Left kidney (tissue), 2 donors: Measurements from ENCODE around the gene FBXW5. TPM values are rescaled to one million over a fixed set of nuclear protein-coding genes. Genes with fewer than 3 reads are reported as not detected.

ENCODE experiments used
- DNase-seq: peaks from one replicate; pipeline ENCODE4 v3.0.0-alpha.2; 2013
- polyA plus RNA-seq: library from polyadenylated mRNA; unstranded; fragments of 120-200 nt; gene quantifications from one replicate; pipeline ENCODE4 v1.2.1, GENCODE V29; 2013; ENCODE audit not compliant: insufficient read length

FBXW5 gene
- polyA plus RNA-seq, 1 donor: 33.7 TPM

DNA sequence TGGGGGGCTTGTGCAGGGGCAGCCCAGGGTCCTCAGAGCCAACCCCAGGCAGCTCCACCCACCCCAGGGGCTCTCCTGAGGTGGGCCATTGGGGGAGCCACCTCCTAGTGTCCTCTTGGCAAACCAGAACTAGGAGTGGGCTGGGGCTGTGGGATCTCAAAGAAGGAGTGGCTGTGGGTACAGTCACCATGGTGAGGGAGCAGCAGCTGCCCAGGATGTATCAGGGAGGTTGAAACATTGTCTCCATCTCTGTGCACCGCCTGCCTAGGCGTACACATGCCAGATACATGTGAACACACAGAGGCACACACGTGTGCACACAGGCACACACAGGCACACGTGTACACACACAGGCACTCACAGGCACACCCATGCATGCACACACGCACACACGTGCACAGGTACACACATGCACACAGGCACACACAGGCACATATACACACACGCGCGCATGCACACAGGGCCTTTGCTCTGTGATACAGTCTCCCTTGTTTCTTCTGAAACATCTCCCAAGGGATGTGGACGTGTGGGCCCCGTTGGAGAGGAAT lies 18.2 kb upstream of the FBXW5 start:
- no peak for DNase-seq

DNA sequence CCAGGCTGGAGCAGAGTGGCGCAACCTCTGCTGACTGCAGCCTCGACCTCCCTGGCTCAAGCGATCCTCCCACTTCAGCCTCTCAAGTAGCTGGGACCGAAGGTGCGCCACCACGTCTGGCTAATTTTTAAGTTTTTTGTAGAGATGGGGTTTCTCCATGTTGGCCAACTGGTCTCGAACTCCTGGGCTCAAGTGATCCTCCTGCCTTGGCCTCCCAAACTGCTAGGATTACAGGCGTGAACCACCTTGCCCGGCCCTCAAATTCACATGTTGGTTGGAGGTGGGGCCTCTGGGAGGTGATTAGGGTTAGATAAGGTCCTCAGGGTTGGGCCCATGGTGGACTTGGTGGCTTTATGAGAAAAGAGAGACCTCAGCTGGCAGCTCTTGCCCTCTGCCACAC lies 17.6 kb upstream of the FBXW5 start:
- no peak for DNase-seq

- DNase-seq: no peak
Observed at GRCh38 chr9:136961279-136962065, 16.9 kb upstream of the FBXW5 start.

- no peak for DNase-seq
Observed at GRCh38 chr9:136960938-136961275, 16.4 kb upstream of the FBXW5 start.

- no peak for DNase-seq
Observed at GRCh38 chr9:136960212-136960937, 15.8 kb upstream of the FBXW5 start.

- no peak for DNase-seq
Observed at GRCh38 chr9:136958898-136959850, 14.6 kb upstream of the FBXW5 start.

DNA sequence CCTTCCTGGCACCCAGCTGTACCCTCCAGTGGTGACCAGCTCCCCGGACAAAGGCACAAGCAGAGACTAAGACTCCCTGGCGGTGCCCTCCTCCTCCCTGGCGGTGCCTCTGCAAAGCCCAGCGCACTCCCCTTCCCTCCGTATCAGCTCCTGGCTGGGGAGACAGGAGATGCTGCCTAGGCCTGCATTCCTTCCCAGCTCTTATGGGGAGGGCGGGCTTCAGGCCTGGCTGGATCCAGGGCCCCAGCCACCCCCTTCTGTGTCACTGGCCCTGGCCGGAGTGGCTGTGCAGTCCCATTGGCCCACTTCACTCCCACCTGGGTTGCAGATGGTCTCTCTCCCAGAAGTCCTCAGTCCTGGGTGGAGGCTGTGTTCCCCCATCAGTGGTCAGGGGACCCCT lies 13.9 kb upstream of the FBXW5 start:
- DNase-seq: no peak

DNA sequence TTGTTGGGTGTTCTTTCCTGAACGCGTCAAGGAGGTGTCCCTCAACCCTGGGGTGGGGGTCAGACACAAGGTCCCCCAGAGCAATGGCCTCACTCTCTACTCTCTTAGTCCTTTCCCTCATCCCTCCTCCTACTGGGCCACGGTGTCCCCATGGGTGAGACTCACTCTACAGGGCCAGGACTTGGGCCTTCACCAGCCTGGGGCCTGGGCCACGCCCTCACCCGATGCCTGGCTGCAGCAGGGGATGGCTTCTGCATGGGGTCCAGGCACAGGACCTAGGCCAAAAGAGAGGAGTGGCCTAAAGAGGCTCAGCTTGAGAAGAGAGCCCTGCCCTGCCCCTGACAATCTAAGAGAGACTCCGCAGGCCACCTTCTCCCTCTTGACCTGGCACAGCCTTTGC lies 13.4 kb upstream of the FBXW5 start:
- DNase-seq: no peak

- DNase-seq: no peak
Observed at GRCh38 chr9:136957461-136957860, 12.9 kb upstream of the FBXW5 start.

DNA sequence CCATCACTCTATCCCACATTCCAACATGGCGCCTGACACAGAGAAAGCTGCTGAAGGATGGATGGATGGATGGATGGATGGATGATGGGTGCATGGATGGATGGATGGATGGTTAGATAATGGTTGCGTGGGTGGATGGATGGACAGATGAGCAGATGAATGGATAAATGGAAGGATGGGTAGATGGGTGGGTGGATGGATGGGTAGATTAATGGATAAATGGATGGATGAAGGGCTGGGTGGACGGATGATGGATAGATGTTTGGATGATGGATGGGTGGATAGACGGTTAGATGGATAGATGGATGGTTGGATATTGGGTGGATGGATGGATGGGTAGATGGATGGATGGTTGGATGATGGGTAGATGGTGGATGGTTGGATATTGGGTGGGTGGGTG lies 12.1 kb upstream of the FBXW5 start:
- DNase-seq: no peak

DNA sequence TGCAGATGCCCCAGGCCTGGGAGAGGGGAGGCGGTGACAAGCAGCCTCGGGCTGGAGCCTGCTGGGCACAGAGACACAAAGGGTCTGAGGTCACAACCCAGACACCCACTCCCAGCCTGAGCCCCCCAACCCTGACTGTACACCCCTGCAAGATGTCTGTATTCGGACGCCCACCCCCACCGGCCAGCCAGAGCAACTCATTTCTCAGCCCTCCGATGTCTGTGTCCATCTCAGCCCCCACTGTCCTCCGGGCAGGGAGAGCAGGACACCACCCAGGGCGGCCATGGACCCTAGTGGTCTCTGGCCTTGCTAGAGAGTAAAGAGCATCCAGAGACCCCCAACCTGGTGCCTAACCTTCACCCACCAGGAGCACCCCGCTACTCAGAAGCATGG lies 11.4 kb upstream of the FBXW5 start:
- no peak for DNase-seq

- DNase-seq: no peak
Observed at GRCh38 chr9:136955202-136955942, 10.8 kb upstream of the FBXW5 start.

GRCh38 chr9:136954270-136955083 lies 9.9 kb upstream of the FBXW5 start:
- no peak for DNase-seq

DNA sequence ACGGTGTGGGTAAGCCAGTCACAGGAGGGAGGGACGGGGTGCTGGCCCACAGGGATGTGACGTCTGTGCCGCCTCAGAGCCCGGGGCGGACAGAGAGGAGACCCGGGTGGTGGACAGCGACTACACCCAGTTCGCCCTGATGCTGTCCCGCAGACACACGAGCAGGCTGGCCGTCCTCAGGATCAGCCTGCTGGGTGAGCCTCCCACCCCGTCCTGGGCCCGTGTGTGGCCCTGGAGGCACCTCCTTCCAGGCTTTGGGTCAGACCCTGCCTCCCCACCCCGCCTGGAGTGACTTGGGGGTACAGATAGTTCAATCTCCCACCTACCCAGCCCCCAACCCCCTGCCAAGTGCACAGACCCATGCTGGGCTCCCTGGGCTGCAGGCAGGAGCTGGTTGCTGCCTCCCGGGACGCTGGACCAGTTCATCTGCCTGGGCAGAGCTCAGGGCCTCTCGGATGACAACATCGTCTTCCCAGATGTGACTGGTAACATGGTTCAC lies 9.3 kb upstream of the FBXW5 start:
- no peak for DNase-seq

DNA sequence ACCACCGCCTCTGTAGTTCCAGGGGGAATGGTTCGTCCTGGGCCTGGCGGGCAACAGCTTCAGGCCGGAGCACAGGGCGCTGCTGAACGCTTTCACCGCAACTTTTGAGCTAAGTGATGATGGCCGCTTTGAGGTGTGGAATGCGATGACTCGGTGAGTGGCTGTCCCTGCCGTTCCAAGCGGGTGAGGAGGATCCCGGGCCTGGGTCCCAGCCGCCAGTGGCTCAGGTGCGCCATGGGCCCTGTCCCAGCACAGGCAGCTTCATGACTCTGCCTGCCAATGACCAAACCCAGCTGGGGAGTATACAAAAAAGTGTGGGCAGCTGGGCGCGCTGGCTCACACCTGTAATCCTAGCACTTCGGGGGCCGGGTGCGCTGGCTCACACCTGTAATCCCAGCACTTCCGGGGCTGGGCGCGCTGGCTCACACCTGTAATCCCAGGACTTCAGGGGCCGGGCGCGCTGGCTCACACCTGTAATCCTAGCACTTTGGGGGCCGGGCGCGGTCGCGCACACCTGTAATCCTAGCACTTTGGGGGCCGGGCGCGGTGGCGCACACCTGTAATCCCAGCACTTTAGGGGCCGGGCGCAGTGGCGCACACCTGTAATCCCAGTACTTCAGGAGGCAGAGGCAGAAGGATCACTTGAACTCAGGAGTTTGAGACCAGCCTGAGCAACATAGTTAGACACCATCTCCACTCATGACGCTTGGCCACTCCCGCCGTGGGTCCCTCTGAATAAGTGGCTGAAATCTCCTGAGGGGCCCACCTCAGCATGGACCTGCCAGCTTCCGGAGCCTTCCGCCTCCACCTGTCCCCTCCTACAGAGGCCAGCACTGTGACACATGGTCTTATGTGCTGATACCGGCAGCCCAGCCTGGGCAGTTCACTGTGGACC lies 8.6 kb upstream of the FBXW5 start:
- no peak for DNase-seq

- no peak for DNase-seq
Observed at GRCh38 chr9:136952321-136952850, 7.8 kb upstream of the FBXW5 start.

- no peak for DNase-seq
Observed at GRCh38 chr9:136951541-136952320, 7.2 kb upstream of the FBXW5 start, which contains the start of gene LCN12. Gene LCN12 (plus strand): TSS chr9:136952273. CDS start chr9:136952328, 55 bp downstream.

DNA sequence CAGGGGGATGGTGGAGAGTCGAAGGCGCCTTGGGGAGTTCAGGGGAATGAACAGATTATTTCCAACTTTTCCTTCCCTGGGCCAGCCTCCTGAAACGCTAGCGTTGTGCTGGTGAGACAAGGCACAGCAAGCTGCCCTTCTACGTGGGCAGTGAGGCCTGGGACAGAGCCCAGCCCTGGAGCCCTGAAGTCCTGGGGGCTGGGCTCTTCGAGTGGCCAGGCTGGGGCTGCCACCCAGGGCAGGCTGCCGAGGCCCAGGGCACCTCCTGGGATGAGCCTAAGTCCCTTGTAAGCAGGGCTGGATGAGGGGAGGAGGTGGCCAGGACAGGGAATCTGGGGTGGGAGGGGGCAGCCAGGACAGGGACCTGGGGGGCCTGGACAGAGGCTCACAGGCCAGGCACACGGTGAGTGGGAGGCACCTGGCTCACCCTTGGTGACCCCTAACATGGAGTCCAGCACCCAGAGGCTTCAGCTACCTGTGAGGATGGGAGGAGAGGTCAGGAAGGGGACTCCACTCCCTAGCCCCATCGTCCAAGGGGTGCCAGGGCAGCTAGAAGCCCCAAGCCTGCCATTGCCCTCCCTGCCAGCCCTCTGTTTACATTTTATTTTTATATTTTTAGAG lies 6.2 kb upstream of the FBXW5 start:
- no peak for DNase-seq
